ENCODE measurements around the gene CBL.

CBL gene

GRCh38 chr11:119322921-119323531 lies 116.9 kb downstream of the CBL start:
- DNase-seq (ENCODE audit: low read depth), result no peak
- TF ChIP-seq CTCF (conservative IDR thresholded peaks at IDR 0.05; ENCODE audit: control insufficient read depth, insufficient read depth, low read depth, low read length), result no peak
- no peak overlapping the region for H3K4me3 ChIP-seq (ENCODE audit: control insufficient read depth, low read depth, low read length)

DNA sequence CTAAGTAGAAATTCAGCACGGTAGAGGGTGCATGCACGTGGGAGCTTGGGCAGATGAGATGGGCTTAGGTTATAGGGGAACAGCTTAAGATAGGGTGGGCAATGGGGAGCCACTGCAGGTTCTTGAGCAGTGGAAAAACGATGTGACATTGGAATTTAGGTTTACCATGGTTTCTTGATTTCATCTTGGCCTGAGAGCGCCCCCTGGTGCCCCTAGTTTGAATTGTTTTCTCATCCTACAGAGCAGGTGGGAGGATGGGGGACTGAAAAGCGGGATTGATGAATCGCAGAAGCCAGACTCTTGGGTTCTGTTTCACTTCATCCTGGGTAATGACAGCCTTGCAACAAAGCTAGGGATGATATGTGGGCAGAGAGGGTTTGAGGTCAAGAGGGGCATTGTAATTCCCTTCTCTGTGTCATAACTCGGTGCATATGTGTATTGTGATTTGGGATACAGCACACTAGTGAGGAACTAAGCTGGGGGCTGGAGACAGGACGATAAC lies 117.4 kb downstream of the CBL start:
- TF ChIP-seq CTCF (conservative IDR thresholded peaks at IDR 0.05; ENCODE audit: control insufficient read depth, insufficient read depth, low read depth, low read length), result peak; percentile 83
- DNase-seq (ENCODE audit: low read depth), result peak; percentile 70
- no peak overlapping the region for H3K4me3 ChIP-seq (ENCODE audit: control insufficient read depth, low read depth, low read length)

- no peak overlapping the region for H3K4me3 ChIP-seq (ENCODE audit: control insufficient read depth, low read depth, low read length)
- no peak for DNase-seq (ENCODE audit: low read depth)
- no peak for TF ChIP-seq CTCF (conservative IDR thresholded peaks at IDR 0.05; ENCODE audit: control insufficient read depth, insufficient read depth, low read depth, low read length)
Measured at GRCh38 chr11:119324189-119324588, 118.0 kb downstream of the CBL start.

DNA sequence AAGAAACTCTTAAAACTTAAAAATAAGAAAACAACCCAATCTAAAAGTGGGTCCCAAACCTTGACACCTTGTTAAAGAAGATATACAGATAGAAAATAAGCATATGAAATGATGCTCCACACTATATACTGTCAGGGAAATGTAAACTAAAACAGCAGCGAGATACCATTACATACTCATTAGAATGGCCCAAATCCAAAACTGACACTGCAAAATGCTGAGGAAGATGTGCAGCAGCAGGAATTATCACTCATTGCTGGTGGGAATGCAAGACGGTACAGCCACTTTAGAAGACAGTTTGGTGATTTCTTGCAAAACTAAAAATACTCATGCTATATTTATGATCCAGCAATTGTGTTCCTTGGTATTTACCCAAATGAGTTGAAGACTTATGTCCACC lies 123.2 kb downstream of the CBL start:
- DNase-seq (ENCODE audit: low read depth), result no peak
- H3K4me3 ChIP-seq (ENCODE audit: control insufficient read depth, low read depth, low read length), result no peak overlapping the region
- TF ChIP-seq CTCF (conservative IDR thresholded peaks at IDR 0.05; ENCODE audit: control insufficient read depth, insufficient read depth, low read depth, low read length), result no peak

DNA sequence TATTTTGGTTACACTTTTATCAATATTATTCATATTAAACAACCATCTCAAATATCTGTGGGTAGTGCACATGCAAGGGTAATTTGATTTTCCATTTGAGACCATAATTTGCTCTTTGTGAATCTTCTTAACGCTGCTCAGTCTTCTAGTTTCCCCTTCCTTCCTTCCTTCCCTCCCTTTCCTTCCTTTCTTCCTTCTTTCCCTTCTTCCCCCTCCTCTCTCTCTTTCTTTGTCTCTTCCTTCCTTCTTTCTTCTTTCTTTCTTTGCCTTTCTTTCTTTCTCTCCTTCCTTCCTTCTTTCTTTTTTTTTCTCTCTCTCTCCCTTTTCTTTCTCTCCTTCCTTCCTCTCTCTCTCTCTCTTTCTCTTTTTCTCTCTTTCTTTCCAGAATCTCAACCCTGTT lies 124.1 kb downstream of the CBL start:
- no peak for TF ChIP-seq CTCF (conservative IDR thresholded peaks at IDR 0.05; ENCODE audit: control insufficient read depth, insufficient read depth, low read depth, low read length)
- DNase-seq (ENCODE audit: low read depth), result no peak
- H3K4me3 ChIP-seq (ENCODE audit: control insufficient read depth, low read depth, low read length), result no peak overlapping the region

- DNase-seq (ENCODE audit: low read depth), result no peak
- H3K4me3 ChIP-seq (ENCODE audit: control insufficient read depth, low read depth, low read length), result no peak overlapping the region
- TF ChIP-seq CTCF (conservative IDR thresholded peaks at IDR 0.05; ENCODE audit: control insufficient read depth, insufficient read depth, low read depth, low read length), result no peak
Measured at GRCh38 chr11:119332111-119332765, 126.1 kb downstream of the CBL start.
